HG03064 (cell line): Measurements from ENCODE around the gene CASP8.
"Not testable (repeated sequence)": the region's sequence is repeated elsewhere in the genome, so short reads cannot be mapped to it uniquely, and the experiment has no call there.

ENCODE experiments used
- ATAC-seq: cut with Tn5 transposase; IDR thresholded peaks from one replicate; pipeline ENCODE4 v1.9.1; 2021; ENCODE audit warnings: low read depth; ENCODE audit not compliant: unreplicated experiment

CASP8 gene

DNA sequence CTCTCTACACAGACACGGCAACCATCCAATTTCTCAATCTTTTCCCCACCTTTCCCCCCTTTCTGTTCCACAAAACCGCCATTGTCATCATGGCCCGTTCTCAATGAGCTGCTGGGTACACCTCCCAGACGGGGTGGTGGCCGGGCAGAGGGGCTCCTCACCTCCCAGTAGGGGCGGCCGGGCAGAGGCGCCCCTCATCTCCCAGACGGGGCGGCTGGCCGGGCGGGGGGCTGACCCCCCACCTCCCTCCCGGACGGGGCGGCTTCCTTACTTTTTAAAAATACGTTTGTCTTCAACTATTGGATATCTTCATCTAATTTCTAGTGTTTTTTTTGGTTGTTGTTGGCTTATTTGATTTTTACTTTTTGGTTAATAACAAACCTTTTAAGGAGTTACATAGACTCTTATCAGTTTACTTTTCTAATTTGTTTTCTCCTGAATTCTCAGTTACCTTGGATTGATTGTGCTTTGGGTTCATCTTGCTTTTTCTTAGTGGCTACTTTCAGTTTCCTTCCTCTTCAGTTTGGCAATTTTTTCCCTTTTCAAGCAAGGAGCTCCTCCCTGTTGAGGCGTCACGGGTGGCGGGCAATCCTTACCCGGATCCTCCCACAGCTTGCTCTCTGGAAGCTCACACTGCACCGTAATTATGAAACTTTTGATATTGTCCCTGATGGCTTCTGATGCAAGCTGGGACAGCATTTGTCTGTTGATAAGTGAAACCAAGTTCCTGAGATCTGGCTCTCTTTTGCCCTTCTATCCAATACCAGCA lies 21.0 kb upstream of the CASP8 start:
- not testable (repeated sequence) for ATAC-seq

DNA sequence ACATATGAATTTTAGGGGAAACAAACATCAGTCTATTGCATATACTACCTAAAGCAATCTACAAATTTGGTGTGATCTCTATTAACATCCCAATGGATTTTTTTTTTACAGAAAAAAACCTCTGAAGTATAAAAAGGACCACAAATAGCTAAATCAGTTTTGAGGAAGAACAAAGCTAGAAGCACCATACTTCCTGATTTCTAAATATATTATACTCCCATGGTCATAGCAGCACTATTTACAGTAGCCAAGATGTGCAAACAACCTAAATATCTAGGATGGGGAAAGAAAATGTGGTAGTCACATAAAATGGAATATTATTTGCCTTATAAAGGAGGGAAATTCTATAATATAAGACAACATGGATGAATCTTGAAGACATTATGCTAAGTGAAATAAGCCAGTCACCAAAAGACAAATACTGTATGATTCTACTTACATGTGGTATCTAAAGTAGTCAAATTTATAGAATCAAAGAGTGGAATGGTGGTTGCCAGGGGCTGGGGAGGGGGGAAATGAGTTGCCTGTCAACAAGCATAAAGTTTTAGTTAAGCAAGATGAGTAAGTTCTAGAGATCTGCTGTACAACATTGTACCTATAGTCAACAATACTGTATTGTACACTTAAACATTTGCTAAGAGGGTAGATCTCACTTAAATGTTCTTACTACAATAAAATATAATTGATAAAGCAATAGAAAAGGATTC lies 17.6 kb upstream of the CASP8 start:
- ATAC-seq: no peak

DNA sequence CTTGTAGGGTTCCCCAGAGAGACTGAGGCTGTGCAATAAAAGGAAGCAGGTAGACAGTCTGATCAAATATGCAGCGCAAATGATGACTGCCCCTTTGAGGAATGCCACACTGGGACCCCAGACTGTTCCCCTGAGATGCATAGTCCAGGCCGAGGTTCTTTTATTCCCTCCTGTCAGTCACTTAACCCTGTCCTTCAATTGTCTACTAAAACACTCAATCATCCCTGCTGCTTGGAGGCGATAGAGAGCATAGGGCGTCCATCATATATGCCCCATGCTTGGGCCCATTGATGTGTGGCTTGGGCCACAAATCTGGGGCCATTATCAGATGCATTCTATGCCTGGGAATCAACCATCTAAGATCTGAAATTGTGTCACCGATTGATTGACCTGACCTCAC lies 15.5 kb upstream of the CASP8 start:
- no peak for ATAC-seq

GRCh38 chr2:201246280-201246679 lies 14.1 kb upstream of the CASP8 start:
- ATAC-seq: no peak

DNA sequence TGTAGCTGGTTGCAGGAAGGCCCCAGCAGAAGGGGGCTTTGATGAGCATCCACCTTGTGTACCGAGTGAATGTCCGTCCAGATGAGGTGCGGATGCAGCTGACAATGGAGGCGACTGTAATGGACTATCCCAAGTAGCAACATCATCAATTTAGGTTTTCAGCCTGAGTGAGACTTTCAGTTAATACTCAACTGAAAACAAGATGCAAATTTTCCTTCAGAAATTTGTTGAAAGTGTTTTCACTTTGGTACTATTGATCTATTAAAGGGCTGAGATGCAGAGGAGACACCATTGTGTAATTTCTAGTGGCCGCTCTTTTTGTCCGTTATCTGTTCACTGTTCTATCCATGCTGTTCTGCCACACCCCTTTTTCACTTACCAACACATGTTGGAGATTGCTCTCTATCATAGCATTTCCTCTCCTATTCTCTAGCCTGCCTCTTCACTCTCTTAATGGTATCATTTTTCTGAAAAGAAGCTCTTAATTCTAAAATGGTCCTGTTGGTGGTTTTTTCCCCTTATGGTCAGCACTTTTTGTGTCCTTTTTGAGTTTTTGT lies 12.0 kb upstream of the CASP8 start:
- peak; percentile 47 for ATAC-seq

DNA sequence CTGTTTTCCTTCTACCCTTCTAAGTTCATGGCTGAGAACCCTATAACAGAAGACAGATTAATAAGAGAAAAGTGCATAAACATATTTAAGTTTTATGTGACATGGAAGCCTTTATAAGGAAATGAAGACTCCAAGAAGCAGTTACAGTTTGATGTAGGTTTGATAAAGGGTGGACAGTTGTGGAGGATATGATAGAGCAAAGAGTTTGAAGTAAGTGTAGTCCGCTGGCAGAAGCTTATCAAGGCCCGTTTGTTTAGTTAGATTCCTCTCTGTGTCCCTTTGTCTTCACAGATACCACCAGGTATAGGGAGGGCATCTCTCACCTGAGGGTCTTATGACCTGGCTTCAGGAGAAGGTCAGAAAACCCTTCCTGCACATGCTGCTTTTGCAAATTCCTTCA lies 10.4 kb upstream of the CASP8 start:
- ATAC-seq: no peak

DNA sequence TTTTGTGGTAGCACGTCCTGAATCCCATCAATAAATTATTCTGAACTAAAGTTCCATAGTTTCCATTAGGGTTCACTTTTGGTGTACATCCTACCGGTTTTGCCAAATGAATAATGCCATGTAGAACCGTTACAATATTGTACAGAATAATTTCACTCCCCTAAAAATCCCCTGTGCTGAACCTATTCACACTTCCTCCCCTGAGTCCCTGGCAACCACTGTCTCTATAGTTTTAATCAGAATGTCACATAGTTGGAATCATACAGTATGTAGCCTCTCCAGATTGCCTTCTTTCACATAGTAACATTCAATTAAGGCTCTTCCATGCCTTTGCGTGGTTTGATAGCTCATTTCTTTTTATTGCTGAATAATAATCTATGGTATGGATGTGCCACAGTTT lies 9.6 kb upstream of the CASP8 start:
- ATAC-seq: no peak

DNA sequence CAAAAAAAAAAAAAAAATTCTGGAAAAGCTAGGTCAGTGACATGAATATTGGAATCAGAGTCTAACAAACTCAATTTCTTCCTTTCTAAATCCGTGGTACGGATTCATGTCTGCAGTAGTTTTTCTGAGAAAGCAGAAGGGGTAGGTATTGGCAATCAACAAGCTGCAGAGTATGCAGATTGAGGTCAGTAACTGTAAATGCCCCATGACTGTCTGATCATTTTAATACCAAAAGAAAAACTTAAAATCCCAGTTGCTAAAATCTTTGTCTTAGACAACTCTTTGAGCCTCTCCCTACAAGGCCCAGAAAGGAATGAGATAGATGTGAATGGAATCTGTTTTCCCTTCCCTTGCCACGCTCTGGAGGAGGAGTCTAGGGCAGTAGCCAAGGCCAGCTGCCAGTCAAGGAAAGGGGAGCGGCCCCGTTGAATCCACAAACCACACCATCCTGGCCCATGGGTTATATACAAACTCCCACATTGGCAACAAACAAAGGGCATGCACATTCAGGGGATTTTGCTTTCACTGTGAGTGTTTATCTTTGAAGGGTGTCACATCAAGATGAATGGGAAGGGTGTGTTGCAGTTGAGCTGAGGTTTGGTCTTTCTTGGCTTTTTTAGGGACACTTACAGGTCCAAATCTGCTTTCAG lies 6.1 kb upstream of the CASP8 start:
- ATAC-seq: no peak

- ATAC-seq: no peak
These were observed 4.8 kb upstream of the CASP8 start for GRCh38 chr2:201255408-201256033.

GRCh38 chr2:201256082-201256481 lies 4.3 kb upstream of the CASP8 start:
- no peak for ATAC-seq

GRCh38 chr2:201257381-201257955 lies 2.9 kb upstream of the CASP8 start:
- peak; percentile 36 for ATAC-seq

- ATAC-seq: peak; percentile 66
These were observed 2.2 kb upstream of the CASP8 start for GRCh38 chr2:201257956-201258665.

GRCh38 chr2:201258666-201259615 lies 1.4 kb upstream of the CASP8 start:
- ATAC-seq: peak; percentile 0

- no peak for ATAC-seq
These were observed 1.1 kb downstream of the CASP8 start for GRCh38 chr2:201261471-201261870.

DNA sequence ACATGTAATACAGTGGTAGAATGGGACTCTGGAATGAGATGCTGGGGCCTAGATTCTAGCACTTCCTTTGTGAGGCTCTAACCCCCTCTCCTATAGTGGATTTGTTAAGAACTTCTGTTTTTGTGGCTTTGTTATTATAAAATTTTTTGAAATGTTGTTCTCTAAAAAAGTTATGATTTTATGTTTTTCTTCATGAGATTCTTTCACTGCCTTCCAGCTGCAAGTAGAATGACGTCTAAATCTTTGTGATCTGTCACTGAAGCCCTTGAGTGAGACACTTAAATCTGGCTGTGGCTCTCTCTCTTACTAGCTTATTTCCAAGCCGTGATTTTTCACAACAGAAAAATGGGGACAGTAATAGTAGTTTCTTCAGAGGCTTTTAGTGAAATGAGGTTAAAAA lies 1.6 kb downstream of the CASP8 start:
- no peak for ATAC-seq

DNA sequence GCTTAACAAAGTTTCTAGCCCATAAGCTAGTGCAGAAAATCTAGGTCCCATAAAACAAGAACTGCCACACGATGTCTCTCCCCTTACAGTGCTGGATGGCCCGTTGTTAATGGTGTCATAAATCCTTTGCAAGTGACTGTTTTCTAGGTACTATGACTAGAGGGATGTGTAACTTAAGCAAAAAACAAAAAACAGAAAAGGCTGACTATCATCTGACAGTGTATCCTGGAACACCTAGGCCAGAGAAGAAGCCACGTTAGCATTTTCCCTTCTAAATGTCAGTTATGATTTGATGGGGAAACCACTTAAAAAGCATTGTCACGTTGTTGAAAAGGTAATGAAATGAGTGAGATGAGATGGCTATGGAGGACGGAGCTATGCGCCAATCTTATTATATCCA lies 2.4 kb downstream of the CASP8 start:
- no peak for ATAC-seq

- no peak for ATAC-seq
These were observed 3.4 kb downstream of the CASP8 start for GRCh38 chr2:201263779-201264178.

DNA sequence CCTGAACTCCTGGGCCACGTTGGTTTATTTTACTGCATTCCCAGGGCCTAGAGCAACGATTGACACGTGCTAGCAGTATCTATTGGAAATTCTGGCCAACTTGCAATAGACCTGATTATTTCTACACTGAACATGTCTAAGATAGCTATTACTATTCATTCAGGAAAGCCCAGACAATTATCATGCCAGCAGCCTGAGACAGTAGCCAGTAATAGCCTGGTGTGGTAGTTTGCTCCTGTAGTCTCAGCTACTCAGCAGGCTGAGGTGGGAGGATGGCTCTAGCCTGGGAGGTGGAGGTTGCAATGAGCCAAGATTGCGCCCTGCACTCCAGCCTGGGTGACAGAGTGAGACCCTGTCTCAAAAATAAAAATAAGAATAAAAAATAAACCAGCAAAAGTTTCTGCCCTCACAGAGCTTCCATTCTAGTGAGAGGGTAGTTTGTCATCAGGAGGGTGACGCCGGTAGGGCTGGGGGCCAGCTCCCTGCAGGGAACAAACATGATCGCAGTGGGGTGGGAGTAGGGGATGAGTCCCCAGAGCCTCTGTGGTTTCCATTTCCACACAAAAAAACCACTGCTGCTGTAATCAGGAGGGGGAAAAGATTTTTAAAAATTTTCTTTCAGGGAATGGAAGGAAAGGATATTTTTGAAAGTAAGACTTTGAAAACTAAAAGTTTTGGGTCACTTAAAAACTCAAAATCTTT lies 4.3 kb downstream of the CASP8 start:
- no peak for ATAC-seq
